Activated CD4-positive, alpha-beta T cell treated with anti-CD3 and anti-CD28 coated beads, Interleukin-2, amount 50 U/mL, for 1 hour (primary cell): ENCODE measurements around the gene RNF215.
A peak's percentile ranks its signal among the peaks of the same experiment; 100 is the strongest.

Experiments used
- DNase-seq: peaks from one replicate; pipeline ENCODE4 v3.0.0-alpha.2; 2020

The RNF215 gene

DNA sequence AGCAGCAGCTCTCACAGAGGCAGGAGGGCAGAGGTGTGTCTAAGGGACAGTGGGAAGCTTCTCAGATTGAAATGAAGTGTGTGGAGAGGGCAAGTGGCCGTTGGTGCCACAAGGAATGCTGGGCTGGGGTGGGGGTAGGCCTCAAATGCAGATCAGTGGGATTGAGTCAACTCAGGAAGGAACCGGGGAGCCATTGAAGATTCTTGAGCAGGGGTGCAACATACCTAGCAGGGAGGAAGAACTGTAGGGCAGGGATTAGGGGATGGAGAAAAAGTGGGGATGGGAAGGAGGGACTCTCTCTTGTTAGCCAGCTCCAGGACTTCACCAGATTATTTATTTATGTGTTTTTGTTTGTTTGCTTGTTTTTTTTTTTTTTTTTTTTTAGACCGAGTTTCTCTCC, 6.7 kb upstream of the RNF215 start:
- DNase-seq: no peak

DNA sequence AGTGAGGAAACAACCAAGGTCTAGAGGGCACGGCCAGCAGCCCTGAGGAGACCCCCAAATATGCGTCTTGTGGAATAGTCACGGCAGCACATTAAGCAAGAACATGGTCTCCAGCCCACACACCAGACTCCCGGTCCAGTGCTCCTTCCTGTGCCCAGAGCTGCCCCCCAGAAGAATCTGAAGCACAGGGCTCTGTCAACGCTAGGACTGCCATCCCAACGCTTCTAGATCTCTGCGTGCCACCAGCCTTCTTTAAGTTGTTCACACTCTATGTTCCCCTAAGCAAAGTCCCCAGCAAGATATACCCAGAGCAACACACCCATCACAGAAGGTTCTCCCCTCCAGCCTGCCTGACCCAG, 6.1 kb upstream of the RNF215 start:
- DNase-seq: no peak

DNA sequence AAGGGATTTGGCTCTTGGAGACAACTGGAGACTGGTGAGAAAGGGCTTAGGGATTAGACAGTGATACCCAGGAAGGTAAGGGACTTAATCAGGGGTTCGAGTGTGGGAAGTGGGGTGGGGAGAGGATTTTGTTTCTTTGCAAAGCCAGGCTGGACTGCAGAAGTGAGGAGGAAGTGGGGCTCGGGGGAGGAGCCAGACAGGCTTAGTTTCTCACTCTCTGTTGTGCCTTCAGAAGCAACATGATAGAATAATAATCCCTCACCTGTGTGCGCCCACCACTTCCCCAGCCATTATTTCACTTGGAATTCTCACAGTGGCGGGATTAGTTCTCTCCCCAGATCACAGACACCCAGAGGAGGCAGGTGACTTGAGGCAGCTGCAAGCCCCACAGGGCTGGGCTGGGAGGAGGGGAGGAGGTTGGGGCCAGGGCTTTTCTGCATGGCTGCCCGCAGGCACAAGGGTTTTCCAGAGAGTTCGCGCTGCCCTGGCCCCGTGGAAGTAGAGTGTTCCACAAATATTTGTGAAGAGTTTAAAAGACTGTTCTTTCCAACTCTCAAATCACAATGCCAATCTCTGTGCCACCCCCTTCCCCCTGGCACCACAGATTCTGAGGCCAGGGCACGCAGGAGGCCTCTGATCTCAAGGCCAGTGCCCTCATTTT, 5.6 kb upstream of the RNF215 start:
- no peak for DNase-seq

DNA sequence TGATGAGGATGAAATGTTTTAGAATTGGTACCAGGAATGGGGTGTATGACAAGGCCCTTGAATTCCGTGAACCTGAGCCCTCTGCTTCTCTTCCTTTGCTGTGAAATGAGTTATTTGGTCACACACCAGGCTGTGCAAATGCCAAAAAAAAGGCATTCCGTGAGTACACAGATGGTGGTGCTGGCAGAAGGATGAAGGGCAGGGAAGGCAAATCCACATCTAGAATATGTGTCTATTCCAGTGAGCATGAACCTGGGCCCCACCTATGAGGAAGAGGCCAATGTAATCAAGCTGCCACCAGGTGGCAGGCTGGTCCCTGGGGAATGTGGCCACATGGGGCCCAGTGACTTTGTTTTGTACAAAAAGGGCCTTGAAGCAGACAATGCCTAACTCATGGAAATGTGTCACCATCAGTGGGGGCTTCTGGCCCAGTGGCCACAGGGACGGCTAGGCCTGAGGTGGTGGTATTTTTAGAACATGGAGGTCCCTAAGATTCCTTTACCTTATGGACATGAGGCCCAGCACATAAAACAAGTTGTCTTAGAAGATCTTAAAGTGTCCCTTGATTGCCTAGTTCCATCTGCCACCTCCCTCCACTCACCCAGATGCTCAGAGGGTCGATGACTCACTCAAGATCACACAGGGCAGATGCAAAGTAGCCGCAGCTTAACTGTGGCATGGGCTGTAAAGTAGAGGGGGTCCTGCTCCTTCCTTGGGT, 3.9 kb upstream of the RNF215 start:
- DNase-seq: peak; percentile 80

DNA sequence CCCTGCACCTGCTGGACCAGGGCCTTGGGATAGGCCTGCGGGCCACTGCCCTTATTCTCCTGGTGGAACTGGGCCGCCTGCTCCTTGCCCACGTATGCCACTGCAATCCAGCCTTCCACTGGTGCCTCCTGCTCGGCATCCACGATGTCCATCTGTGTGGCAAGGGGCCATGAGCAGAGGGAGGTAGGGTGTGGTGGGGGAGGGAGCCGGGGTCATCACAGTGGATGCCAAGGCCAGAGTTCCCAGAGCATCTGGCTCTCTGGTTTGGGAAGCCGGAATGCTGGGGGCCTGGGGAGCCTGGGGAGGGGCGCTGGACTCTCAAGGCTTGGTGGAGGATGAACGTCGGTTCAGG, 627 bp downstream of the RNF215 start:
- DNase-seq: no peak

GRCh38 chr22:30385942-30386341, 1.3 kb downstream of the RNF215 start:
- no peak for DNase-seq

- no peak for DNase-seq
These were observed 4.2 kb downstream of the RNF215 start for GRCh38 chr22:30383061-30383460.

DNA sequence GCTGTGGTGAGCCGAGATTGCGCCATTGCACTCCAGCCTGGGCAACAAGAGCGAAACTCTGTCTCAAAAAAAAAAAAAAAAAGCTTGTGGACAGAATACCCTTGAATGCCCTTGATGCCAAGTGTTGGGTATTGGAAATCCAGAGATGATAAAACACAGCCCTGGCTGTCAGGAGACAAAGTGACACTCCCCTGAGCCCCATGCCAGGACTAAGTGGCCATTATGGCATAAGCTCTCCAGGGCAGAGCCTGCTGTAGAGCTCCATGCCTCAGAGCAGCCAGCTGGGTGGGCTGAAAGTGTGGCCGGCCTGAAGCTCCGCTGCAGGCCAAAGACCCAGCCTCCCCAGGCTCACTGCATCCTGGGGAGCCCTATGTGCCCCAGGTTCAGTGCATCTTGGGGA, 4.9 kb downstream of the RNF215 start:
- no peak for DNase-seq

DNA sequence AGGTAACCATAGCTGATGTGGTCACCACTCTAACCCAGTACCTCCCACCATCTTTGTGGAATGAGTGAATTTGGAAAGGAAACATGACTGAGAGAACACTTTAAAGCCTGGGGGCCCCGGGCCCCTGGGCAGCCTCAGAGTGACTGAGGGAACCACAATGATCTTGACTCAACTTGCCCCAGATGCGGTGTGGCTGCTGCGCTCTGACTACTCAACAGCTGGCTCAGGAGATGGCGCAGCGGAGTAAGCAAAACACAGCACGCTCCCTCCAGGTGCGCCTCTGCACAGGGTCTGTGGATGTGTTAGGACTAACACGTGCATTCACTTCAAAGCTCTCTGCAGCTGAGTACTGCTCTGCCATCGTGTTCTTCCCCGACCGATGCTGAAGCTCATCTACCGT, 5.9 kb downstream of the RNF215 start:
- no peak for DNase-seq

DNA sequence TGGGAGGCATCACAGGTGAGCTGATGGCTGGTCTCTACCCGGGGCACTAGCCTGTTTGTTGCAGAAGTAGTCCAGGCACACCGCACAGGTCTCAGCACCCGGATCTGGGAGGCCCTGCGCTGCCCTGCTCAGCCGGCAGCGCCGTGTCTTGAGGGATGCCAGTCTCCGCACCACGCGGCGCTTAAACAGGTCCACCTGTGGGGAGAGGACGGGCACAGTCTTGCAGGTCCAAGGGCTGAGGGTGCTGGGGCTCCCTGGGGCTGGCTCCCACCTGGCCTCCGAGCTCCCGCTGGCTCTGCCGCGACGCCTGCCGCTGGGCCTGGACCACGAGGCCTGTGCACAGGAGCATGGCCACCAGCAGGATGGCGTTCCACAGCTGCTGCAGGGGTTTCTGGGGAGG, 7.2 kb downstream of the RNF215 start:
- DNase-seq: no peak

GRCh38 chr22:30375312-30375849, 11.8 kb downstream of the RNF215 start:
- no peak for DNase-seq

GRCh38 chr22:30373331-30374325, 13.6 kb downstream of the RNF215 start:
- no peak for DNase-seq

DNA sequence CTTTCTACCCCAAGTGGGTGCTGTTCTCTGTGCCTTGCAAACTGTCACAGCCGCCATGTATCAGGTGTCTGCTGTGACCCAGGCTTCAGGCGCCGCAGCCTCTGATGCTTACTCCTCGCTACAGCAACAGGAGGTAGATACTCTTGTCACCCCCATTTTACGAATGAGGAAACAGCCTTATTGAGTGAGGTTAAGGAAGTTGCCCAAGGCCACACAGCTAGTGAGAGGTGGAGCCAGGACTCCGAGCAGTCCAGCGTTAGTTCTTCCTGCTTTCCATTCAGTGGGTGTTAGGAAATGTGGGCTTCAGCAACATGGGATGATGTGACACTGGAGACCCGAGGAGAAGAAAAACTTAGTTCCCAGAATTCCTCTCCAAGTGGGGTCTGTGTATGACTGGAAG, 14.3 kb downstream of the RNF215 start:
- no peak for DNase-seq

- DNase-seq: no peak
These were observed 15.2 kb downstream of the RNF215 start for GRCh38 chr22:30371981-30372380.

DNA sequence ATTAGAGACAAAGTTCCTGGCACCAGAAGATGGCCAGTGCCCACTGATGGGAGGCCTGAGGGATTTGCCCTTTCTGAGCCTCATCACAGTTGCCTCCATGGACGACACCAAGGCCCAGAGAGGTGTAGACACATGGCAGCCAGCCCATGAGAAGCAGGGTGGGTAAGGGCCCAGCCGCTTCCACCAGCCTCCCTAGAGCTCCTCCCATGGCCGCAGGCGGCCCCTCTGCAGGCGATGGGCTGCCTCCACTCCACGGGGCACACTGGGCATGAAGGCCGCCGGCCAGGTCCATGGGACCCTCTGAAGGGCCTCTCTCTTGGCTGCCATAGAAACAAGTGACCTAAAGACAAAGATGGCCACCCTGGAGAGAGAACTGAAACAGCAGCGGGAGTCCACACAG, 15.9 kb downstream of the RNF215 start:
- DNase-seq: no peak

DNA sequence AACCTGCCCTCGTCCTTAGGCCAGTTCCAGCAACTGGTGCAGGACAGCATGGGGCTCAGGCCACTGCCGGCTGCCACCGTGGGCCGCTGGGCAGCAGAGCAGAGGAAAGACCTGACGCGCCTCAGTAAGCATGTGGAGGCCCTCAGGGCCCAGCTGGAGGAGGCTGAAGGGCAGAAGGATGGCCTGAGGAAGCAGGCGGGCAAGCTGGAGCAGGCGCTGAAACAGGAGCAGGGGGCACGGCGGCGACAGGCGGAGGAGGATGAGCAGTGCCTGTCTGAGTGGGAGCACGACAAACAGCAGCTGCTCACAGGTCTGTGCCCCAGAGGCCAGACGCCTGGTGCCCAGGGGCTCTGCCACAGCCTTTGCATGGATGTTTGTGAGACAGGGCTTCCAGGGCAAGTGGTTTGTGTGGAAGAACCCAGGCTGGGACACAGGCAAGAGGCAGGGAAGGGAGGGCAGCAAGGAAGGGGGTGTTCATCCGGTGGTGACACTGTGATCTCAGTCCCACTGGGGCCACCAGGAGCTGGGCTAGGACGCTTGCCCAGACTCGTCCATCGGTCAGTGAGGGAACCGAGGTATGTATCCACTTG, 16.5 kb downstream of the RNF215 start:
- DNase-seq: no peak

DNA sequence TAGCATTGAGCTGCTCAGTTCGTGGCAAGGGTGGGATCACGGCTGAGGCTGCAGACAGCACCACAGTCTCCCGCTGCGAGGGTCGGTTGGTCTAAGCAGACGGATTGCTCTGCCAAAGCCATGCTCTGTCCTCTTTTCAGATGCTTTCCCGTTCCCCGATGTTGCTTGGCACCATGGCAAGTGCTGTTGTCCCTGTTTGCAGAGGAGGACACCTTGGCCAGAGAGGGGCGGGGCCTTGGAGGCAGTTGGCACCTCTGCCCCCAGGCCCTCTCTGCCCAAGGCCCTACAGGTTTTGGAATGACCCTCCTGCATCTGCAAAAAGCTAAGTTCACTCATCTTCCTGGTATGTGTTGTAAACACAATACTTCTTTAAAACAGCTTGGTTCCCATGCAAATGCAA, 18.8 kb downstream of the RNF215 start:
- DNase-seq: no peak

- DNase-seq: no peak
These were observed 21.3 kb downstream of the RNF215 start for GRCh38 chr22:30365891-30366290.

- DNase-seq: no peak
These were observed 24.4 kb downstream of the RNF215 start for GRCh38 chr22:30362651-30363281.

DNA sequence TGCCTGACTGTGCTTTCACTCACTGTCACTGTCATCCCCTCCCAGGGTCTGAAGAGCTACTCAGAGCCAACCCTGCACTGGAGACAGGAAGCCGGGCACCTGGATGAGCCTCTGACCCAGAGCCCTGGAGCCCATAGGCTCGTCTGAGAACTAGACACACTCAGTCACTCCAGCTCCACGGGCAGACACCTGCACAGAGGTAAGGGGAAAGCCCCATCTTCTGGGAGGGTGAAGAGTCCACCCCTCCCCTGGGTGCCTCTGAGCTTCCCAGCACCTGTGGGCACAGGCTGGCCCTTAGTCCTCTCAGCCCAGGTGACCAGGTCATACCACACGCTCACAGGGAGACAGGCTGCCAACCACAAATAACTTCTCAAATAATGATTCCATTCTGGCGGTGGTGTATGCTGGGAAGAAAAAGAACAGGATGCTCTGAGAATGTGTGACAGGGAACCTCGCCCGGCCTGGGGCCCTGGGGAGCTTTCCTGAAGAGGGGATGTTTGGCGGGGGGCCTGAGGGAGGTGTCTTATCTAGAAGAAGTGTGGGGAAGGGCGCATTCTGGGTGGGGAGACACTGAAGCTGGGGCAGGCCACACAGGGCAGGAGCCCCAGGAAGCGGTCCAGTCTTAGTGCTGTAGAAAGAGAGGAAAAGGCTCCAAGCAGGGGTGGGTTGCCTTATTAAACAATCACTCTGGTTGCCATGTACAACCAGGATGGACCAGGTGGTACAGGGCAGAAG, 25.1 kb downstream of the RNF215 start:
- DNase-seq: no peak

DNA sequence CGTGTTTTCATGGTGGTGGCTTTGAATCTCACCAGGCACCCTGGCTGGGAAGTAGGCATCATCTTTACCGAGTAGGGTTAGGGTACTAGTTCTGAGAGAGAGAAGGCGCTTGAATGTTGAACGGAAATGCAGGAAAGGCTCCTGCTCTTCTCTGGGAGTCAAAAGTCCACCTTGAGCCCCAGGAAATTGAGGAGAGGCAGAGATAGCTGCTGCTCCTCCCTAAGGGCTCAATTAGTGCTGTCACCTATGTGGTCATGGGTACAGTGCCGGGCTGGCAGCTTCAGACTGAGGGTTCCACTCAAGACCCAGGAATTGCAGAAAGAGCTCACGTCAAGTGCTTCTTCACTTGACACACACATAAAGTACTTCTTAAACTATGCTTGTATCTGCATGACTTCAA, 28.7 kb downstream of the RNF215 start:
- no peak for DNase-seq

- DNase-seq: no peak
These were observed 29.5 kb downstream of the RNF215 start for GRCh38 chr22:30357650-30358215.
